ENCODE measurements around the gene NLRC3. TPM values are rescaled to one million over a fixed set of nuclear protein-coding genes. Genes with fewer than 3 reads are reported as not detected.
"Not testable (repeated sequence)": the region's sequence is repeated elsewhere in the genome, so short reads cannot be mapped to it uniquely, and the experiment has no call there.

Gene NLRC3
- 5.1 and 5.4 TPM in 2 replicates for total RNA-seq

DNA sequence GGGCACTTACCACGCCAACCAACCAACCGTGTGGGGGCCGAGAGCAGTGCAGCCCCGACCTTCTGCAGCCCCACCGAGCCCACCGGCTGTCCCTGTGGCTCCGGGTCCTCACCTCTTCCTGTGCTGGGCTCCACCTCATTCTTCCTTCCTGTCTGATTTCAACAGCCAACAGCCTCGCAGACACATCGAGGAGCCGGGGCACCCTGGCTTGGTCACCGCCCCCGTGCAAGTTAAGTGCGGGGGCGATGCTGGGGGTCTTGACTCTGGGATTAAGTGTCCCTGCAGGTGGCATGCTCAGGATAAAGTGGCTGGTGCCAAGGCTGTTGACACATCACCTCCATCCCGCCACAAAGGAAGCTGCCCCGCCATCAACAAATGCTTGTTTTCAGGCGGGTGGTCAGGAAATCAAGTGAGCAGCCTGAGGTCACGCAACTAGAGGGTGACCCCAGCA is at the start of gene NLRC3:
NLRC3 (minus strand) TSS at position 102 of the 451 bp plus-strand sequence. CDS start 12,367 bp downstream, outside the sequence.
- DNase-seq (ENCODE audit: low read depth in 2 of 2): peak in 1 of 2 donors; percentile 23

DNA sequence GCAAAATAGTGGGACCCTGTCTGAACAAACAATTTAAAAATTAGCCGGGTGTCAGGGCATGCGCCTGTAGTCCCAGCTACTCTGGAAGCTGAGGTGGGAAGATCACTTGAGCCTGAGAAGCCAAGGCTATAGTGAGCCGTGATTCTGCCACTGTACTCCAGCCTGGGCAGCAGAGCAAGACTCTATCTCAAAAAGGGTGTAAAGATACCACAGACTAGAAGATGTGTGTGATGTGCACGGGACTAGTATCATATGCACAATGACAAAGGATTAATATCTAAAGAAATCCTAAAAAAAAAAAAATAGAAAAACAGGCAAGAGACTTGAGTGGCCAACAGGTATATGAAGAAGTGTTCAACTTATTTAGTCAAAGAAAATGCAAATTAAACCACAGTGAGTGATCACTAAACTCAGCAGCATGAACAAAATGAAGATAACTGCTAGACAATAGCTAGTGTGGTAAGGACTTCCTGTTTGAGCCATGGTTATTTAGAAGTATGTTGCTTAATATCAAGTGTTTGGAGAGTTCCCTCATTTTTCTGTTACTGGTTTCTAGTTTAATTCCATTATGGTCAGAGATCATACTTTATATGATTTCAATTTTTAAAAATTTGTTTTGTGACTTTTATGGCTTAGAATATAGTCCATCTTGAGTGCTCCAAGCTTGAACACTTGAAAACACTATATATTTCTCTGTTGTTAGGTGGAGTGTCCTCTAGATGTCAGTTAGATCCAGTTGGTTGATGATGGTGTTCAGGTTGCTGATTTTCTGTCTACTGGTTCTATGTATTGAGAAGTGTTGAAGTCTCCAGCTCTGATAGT is 48.9 kb upstream of the NLRC3 start:
- no peak for DNase-seq (ENCODE audit: low read depth in 2 of 2)

DNA sequence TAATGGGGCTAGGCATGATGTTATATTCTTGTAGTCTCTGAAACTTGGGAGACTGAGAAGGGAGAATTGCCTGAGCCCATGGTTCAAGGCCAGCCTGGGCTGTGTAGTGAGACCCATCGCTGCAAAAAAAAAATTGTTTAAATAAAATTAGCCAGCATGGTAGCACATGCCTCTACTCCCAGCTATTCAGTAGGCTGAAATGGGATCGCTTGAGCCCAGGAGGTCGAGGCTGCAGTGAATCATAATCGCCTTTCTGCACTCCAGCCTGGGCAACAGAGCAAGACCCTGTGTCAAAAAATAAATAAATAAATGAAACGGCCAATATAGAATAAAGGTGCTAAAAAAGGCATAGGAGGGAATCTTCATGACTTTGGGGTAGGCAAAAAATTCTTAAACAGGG is 48.1 kb upstream of the NLRC3 start:
- no peak for DNase-seq (ENCODE audit: low read depth in 2 of 2)

DNA sequence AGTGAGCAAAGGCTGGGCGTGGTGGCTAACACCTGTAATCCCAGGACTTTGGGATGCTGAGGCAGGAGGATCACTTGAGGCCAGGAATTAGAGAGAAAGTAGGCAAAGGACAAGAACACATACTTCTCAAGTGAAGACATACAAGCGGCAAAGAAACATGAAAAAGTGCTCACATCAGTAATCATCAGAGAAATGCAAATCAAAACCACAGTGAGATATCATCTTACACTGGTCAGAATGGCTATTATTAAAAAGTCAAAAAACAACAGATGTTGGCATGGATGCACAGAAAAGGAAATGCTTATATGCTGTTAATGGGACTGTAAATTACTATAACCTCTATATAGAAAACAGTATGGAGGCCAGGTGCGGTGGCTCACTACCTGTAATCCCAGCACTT is 46.4 kb upstream of the NLRC3 start:
- DNase-seq (ENCODE audit: low read depth in 2 of 2): no peak

GRCh38 chr16:3618769-3619141 is 41.6 kb upstream of the NLRC3 start:
- peak in 1 of 2 donors; percentile 11 for DNase-seq (ENCODE audit: low read depth in 2 of 2)

DNA sequence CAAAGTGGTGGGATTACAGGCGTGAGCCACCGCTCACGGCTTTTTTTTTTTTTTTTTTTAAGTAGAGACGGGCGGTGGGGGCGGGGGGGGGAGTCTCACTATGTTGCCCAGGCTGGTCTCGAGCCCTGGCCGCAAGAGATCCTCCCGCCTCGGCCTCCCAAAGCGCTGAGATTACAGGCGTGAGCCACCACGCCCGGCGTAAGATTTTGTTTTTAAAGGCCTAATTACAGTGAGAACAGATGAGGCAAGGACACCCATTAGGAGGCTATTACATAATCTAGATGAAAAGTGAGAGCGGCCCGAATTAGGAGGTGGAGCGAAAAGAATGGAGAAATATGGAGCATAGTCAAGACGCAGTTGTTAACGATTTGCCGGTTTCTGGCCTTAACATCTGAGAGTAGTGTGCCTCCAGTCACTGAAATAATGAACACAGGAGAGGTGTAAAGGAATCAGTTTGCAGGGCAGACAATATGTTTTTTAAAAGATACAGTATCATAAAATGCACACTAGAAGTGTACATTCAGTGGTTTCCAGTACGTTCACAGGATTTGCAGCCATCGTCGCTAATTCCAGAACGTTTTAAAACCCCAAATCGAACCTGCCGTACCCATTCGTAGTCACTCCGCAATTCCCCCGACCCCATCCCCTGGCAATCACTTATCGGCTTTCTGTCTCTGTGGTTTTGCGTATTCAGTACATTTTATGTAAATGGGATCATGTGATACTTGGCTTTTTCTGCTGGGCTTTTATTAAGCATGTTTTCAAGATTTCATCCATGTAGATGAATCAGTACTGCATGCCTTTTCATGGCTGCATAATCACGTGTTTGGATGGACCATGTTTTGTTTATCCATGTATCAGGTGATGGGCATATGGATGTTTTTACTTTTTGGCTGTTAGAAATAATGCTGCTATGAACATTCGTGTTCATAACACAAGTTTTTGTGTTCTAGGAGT is 35.6 kb upstream of the NLRC3 start:
- no peak for DNase-seq (ENCODE audit: low read depth in 2 of 2)

DNA sequence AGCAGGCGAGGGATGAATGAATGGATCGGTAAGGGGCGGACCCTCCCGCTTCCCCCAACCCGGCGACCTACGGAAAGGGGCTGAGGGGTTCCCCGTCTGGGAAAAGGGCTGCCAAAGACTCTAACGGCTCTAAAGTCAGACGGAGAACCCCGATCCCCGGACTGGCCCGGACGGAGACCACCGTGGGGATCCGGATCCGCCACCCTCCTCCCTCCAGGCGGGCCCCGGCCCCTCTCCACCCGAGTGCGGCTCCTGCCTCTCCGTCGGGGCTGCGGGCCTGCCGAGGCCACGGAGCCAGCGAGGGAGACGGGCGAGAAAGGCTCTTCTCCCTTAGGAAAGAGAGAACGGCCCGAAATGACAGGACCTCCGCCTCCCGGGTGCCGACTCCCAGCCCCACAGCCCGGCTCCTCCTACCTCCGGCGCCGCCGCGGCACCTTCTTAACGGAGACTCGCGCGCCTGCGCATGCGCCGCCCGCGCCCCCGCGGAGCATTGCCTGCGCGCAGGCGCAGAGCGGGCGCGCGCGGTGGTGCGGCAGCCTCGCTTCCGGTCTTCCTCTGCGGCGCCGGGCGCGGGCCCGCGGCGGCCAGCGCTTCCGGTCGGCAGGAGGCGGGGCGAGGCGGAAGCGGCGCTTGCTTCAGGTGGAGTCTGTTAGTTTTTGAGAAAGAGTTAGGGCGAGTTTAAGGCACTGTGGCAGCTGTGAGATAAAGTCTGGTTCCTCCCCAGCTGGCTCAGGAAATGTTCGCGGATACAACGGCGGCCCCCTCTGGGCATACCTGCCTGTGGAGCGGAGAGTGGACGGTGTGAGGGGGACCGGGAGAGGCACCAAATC is 34.2 kb upstream of the NLRC3 start, which contains the start of gene SLX4:
SLX4 (minus strand) TSS at position 461 of the 830 bp plus-strand sequence. CDS start 2,642 bp downstream, outside the sequence.
- peak; percentile 66 to 90 for DNase-seq (ENCODE audit: low read depth in 2 of 2)

DNA sequence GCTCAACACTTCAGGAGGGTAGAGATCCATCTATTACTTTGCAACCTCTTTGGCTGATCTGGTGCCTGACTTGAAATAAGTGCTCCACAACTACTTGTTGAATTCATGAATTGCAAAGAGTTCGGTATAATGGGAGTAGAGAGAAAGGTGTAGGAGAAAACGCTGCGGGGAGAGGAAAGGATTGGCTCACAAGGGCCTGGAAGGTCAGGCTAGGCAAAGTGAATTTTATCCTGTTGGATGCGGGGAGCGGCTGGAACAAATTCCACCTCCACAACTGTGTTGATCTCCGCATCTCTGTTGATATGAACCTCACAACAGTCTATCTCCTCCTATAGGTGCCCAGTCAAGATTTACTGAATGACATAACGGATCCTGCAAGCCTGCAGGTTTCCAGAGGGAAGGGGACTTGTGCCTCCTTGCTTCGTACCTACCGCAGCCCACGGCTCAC is 33.5 kb upstream of the NLRC3 start:
- peak in 1 of 2 donors; percentile 26 for DNase-seq (ENCODE audit: low read depth in 2 of 2)

GRCh38 chr16:3609895-3610697 is 32.9 kb upstream of the NLRC3 start:
- DNase-seq (ENCODE audit: low read depth in 2 of 2): peak in 1 of 2 donors; percentile 16

DNA sequence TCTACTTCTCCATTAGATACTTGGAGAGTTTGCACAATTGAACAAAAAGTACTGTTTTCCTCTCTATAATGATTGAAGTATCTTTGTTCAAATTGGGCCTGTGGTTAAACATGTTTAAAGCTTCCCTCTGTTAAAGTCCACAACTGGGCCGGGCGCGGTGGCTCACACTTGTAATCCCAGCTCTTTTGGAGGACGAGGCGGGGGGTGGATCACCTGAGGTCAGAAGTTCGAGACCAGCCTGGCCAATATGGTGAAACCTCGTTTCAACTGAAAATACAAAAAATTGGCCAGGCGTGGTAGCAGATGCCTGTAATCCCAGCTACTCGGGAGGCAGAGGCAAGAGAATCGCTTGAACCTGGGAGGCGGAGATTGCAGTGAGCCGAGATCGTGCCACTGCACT is 31.8 kb upstream of the NLRC3 start:
- DNase-seq (ENCODE audit: low read depth in 2 of 2): not testable (repeated sequence)

DNA sequence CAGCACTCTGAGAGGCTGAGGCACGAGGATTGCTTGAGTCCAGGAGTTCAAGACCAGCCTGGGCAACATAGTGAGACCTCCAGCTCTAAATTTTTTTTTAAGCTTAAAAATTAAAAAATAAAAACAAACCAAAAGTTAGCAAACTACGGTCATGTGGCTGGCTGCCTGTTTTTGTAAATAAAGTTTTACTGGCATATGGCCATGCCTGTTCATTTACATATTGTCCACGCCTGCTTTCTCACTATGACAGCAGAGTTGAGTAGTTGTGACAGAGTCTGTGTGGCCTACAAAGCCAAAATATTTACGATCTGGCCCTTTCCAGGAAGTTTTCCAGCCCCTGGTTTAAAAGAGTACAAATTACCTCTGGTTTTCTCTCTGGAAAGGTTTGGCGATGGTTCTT is 30.9 kb upstream of the NLRC3 start:
- DNase-seq (ENCODE audit: low read depth in 2 of 2): no peak

DNA sequence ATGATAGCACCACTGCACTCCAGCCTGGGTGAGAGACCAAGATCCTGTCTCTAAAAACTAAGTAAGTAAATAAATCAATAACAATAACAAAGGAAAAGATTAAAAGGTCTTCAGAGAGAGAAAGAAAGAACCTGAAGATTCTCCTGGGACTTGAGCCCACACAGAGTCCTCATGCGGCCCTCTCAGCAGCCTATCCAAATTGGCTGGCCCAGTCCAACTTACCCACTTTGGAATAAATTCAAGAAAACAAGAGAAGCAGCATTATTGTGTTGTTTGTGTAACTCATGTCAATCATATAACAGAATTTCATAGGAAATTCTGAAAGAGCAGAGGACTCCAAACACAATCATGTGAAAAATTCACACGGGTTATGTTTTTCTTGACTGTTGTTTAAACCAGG is 30.4 kb upstream of the NLRC3 start:
- DNase-seq (ENCODE audit: low read depth in 2 of 2): no peak

DNA sequence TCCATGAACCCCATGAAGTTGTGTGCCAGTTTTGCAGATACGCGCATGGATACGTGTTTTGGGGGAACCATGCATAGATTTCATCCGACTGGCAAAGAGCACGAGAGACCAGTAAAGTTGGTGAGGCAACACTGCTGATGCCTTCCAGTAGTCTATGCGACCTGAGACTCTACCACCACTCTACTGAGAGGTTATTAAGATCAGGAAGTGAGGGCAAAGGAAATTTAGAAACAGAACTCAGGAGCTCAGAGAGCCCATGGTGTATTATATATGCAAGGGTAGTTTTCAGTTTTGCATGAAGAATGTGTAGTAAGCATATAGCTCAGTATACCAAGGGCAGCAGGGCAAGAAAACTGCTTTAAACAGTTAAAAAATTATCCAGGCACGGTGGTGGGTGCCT is 30.0 kb upstream of the NLRC3 start:
- no peak for DNase-seq (ENCODE audit: low read depth in 2 of 2)

- DNase-seq (ENCODE audit: low read depth in 2 of 2): no peak
Observed at GRCh38 chr16:3606441-3606840, 29.2 kb upstream of the NLRC3 start.

- no peak for DNase-seq (ENCODE audit: low read depth in 2 of 2)
Observed at GRCh38 chr16:3602320-3602653, 25.1 kb upstream of the NLRC3 start.

GRCh38 chr16:3601614-3602319 is 24.6 kb upstream of the NLRC3 start:
- no peak for DNase-seq (ENCODE audit: low read depth in 2 of 2)

DNA sequence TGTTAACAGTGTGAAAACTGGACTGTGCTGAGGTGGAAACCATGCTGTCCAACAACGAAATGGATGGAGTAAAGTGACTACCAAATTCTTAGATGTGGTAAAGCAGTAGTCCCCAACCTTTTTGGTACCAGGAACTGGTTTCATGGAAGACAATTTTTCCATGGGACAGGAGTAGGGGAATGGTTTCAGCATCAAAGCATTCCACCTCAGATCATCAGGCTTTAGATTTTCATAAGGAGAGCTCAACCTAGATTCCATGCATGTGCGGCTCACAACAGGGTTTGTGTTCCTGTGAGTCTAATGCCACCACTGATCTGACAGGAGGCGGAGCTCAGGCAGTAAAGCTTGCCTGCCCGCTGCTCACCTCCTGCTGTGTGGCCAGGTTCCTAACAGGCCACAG is 22.7 kb upstream of the NLRC3 start:
- no peak for DNase-seq (ENCODE audit: low read depth in 2 of 2)

DNA sequence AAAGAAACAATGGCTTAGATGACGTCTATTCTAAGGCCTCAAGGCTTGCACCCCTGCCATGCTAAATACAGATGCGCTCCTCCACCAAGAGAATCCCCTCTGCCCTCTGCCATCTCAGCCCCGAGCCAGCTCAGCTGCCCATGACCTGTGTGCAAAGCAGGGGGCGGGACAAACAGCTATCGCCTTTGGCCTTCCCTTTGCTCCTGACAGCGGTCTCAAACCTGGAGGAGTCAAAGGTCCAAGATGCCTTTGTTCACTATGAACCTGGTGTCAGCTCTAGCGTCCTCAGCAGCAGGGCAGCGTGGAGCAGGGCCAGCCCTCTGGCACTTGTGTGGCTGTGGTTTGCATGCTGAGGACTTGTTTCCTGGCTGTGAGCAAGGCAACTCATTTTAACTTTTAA is 21.9 kb upstream of the NLRC3 start:
- no peak for DNase-seq (ENCODE audit: low read depth in 2 of 2)

GRCh38 chr16:3598236-3598635 is 21.0 kb upstream of the NLRC3 start:
- DNase-seq (ENCODE audit: low read depth in 2 of 2): no peak

GRCh38 chr16:3597676-3598075 is 20.5 kb upstream of the NLRC3 start:
- no peak for DNase-seq (ENCODE audit: low read depth in 2 of 2)
